PC-9 (cell line): ENCODE results near the gene NBPF3.

Source experiments
- CTCF ChIP-seq: fragments of 200-600 bp; sonication (generic); conservative IDR thresholded peaks from 2 replicates; pipeline ENCODE4 v1.6.1; 2017; ENCODE audit warnings: mixed run types, antibody characterized with exemption, mild to moderate bottlenecking, moderate library complexity
- EZH2 ChIP-seq: fragments of 200-600 bp; sonication (generic); IDR thresholded peaks from 2 replicates; pipeline ENCODE4 v1.8.0; 2017; ENCODE audit warnings: antibody characterized with exemption, low read depth

GRCh38 chr1:21492356-21492625 lies 52.4 kb downstream of the NBPF3 start:
- TF ChIP-seq CTCF (no peak), EZH2 (no peak)
